RWPE1 (cell line): ENCODE measurements around the gene CDK8.

ENCODE experiments used
- CTCF ChIA-PET: fragments of 350-600 bp; sonication (Branson Sonifier 250); formaldehyde crosslinking; extraction: SDS; loops from one replicate; lab custom pipeline; 2021; lab: Yijun Ruan, JAX
- POLR2A ChIA-PET: fragments of 400-600 bp; formaldehyde crosslinking; extraction: SDS; loops from one replicate; lab custom pipeline; 2020; ENCODE audit warnings: antibody characterized with exemption; ENCODE audit not compliant: low non-redundant PET; lab: Yijun Ruan, JAX
- DNase-seq: peaks from one replicate; pipeline ENCODE4 v3.0.0; 2012; ENCODE audit warnings: low spot score
- H3K27ac ChIP-seq: fragments of 450-650 bp; 2 replicates; pipeline ENCODE4 v1.5.1; 2017
- TF ChIP-seq, protein P1 (sequence below): fragments of 450-650 bp; conservative IDR thresholded peaks from 2 replicates; pipeline ENCODE4 v1.5.1; 2017; ENCODE audit warnings: low read depth, mild to moderate bottlenecking

Gene CDK8

GRCh38 chr13:26320766-26321165 lies 66.8 kb downstream of the CDK8 start:
- POLR2A ChIA-PET, result no interaction called here
- CTCF ChIA-PET, result interaction anchor here (0.6 kb wide), 2 partner anchors 10 to 199 kb away, joined by 3 read pairs; no protein-coding TSS in a partner anchor
- TF ChIP-seq, protein P1, sequence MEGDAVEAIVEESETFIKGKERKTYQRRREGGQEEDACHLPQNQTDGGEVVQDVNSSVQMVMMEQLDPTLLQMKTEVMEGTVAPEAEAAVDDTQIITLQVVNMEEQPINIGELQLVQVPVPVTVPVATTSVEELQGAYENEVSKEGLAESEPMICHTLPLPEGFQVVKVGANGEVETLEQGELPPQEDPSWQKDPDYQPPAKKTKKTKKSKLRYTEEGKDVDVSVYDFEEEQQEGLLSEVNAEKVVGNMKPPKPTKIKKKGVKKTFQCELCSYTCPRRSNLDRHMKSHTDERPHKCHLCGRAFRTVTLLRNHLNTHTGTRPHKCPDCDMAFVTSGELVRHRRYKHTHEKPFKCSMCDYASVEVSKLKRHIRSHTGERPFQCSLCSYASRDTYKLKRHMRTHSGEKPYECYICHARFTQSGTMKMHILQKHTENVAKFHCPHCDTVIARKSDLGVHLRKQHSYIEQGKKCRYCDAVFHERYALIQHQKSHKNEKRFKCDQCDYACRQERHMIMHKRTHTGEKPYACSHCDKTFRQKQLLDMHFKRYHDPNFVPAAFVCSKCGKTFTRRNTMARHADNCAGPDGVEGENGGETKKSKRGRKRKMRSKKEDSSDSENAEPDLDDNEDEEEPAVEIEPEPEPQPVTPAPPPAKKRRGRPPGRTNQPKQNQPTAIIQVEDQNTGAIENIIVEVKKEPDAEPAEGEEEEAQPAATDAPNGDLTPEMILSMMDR, result no peak
- DNase-seq, result no peak
- no peak overlapping the region for H3K27ac ChIP-seq

DNA sequence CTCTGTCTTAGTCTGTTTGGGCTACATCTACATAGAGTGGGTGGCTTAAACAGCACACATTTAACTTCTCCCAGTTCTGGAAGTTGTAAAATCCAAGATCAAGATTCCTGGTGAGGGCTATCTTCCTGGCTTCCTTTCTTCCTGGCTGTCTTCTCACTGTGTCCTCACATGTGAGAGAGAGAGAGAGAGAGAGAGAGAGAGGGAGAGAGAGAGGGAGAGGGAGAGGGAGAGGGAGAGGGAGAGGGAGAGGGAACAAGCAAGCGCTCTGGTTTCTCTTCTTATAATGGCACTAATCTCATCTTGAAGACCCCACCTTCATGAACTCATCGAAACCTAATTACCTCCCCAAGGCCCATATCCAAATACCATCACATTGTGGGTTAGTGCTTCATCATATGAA lies 69.2 kb downstream of the CDK8 start:
- TF ChIP-seq, protein P1, result no peak
- no peak overlapping the region for H3K27ac ChIP-seq
- DNase-seq, result no peak
- POLR2A ChIA-PET, result no interaction called here
- CTCF ChIA-PET, result no interaction called here

DNA sequence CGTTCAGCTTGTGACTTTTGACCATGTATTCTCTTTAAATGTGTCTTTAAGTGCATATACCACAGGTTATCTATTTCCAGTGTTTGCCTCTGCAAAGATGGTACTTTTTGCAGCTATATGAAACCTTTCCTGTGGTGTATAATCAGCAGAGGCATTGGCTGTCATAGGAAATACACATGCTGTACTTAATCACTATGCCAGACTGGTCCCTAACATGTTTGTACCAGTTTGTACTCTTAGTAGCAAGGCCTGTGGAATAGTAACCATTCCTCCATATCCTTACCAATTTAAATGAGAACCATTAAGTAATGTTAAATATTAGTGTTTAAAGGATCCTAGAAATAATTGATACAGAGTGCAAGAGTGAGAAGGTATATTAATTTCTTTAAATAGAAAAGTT lies 69.8 kb downstream of the CDK8 start:
- TF ChIP-seq, protein P1, result no peak
- CTCF ChIA-PET, result no interaction called here
- no peak for DNase-seq
- POLR2A ChIA-PET, result no interaction called here
- no peak overlapping the region for H3K27ac ChIP-seq

- H3K27ac ChIP-seq, result no peak overlapping the region
- TF ChIP-seq, protein P1, result no peak
- ChIA-PET CTCF (no interaction called here), POLR2A (no interaction called here)
- no peak for DNase-seq
Measured at GRCh38 chr13:26324294-26324693, 70.4 kb downstream of the CDK8 start.

- ChIA-PET CTCF (no interaction called here), POLR2A (no interaction called here)
- TF ChIP-seq, protein P1, result no peak
- DNase-seq, result no peak
- no peak overlapping the region for H3K27ac ChIP-seq
Measured at GRCh38 chr13:26324867-26325266, 70.9 kb downstream of the CDK8 start.

DNA sequence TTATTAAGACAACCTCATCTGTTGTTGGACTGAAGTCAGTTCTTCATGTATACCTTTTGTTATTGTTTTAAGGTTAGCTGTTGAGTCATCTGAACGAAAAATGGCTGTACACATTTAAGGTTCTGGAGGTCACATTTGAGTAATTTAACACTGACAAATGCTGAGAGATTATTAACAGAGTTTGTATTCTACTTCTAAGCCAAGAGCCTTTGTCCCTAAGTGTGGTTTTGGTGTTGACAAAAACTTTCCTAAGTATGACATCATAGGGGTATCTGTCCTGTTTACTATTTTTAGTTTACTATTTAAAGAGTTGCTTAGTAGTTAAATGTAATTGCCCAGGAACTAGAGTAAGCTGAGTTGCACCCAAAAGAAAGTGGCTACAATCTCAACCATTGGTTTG lies 71.9 kb downstream of the CDK8 start:
- no peak overlapping the region for H3K27ac ChIP-seq
- ChIA-PET POLR2A (no interaction called here), CTCF (no interaction called here)
- TF ChIP-seq, protein P1, result no peak
- DNase-seq, result no peak

DNA sequence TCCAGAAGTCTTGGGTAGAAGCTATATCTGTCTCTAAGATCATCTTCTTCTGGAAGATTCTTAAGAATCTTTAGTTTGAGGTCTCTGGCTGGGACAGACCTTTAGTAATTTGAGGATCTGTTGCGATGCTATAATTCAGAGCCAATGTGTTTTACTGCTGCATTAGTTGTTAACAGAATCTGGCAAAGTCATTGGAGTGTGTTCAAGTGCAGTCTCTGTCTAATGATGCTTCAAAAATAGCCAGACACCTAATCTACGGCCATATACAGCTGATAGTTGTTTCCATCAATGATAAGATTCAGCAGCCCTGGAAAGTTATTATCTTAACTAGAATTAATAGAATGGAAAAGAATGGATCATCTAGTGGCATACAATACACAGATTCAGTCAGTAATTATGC lies 72.6 kb downstream of the CDK8 start:
- CTCF ChIA-PET, result no interaction called here
- POLR2A ChIA-PET, result no interaction called here
- DNase-seq, result no peak

More for the DNA sequence above, 72.6 kb downstream of the CDK8 start:
- TF ChIP-seq, protein P1, result no peak
- no peak overlapping the region for H3K27ac ChIP-seq
